NCI-H2171 (cell line): ENCODE measurements around the gene IL10RA.
"Not testable (repeated sequence)": the region's sequence is repeated elsewhere in the genome, so short reads cannot be mapped to it uniquely, and the experiment has no call there.

Experiments used
- DNase-seq: peaks from one replicate; lab custom pipeline; 2025; lab: John Stamatoyannopoulos, UW

Gene IL10RA

GRCh38 chr11:117961896-117962295 lies 24.3 kb upstream of the IL10RA start:
- no peak for DNase-seq

DNA sequence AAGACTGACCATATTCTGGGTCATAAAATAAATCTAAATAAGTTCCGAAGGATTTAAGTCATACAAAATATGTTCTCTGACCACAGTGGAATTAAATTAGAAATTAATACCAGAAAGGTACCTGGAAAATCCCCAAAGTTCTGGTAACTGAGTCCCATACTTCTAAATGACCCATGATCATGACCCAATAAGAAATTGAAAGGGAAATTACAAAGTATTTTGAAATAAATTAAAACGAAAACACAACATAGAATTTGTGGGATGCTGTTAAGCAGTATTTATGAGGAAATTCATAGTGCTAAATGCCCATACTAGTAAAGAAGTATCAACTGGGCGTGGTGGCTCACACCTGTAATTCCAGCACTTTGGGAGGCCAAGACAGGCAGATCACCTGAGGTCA lies 23.4 kb upstream of the IL10RA start:
- no peak for DNase-seq

- DNase-seq = no peak
Measured at GRCh38 chr11:117966908-117967307, 19.3 kb upstream of the IL10RA start.

DNA sequence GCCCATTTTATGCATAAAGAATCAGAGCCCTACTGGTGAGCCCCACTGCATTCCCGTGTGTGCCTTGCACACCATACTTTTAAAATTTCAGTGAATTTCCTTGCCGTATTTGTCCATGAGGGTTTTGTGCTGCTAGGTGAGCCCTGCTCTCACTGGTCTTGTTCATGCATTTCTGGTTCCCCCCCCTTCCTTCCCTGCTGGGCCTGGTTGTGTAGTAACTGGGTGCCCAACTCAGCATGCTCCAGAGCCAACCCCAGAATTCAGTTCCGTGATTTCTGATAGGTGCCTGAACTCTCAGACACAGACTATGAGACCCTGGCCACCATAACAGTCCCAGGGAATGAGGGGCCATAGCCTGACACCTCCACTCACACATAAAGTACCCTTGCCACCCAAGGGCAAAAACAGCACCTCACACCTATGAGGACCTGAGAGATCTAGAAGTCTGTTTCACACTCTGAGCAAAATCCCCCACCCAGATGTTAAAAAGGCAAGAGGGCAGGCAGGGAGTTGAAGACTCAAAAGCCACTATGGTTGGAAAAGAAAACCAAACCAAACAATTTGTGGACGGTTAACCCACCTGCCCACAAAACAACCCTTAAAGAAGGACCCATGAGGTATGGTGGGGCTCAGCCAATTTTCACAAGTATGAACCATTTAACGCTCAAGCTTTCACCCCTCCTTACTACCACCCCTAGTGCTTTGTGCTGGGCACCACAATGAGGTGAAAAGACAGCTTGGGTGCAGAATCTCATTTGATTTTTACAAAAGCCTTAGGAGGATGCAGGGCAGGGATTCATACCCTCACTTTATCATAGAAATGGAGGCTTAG lies 16.8 kb upstream of the IL10RA start:
- no peak for DNase-seq

- no peak for DNase-seq
Measured at GRCh38 chr11:117970400-117971024, 15.7 kb upstream of the IL10RA start.

DNA sequence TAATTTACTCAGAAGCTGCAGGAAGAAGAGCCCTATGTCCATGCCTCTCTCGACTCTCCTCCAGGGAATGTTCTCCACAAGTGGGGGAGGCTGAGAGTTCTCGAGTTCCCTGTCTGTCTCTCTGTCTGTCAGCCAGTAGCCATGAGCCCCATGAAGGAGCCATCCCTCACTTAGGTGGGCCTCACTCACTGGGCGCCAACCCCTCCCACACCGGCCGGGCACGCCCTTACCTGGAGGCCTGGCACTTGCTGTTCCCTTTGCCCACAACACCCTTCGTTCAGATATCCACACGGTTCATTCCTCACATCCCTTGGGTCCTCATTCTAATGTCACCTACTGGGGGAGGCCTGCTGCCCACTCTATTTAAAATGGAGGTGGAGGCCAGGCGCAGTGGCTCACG lies 14.2 kb upstream of the IL10RA start:
- no peak for DNase-seq

DNA sequence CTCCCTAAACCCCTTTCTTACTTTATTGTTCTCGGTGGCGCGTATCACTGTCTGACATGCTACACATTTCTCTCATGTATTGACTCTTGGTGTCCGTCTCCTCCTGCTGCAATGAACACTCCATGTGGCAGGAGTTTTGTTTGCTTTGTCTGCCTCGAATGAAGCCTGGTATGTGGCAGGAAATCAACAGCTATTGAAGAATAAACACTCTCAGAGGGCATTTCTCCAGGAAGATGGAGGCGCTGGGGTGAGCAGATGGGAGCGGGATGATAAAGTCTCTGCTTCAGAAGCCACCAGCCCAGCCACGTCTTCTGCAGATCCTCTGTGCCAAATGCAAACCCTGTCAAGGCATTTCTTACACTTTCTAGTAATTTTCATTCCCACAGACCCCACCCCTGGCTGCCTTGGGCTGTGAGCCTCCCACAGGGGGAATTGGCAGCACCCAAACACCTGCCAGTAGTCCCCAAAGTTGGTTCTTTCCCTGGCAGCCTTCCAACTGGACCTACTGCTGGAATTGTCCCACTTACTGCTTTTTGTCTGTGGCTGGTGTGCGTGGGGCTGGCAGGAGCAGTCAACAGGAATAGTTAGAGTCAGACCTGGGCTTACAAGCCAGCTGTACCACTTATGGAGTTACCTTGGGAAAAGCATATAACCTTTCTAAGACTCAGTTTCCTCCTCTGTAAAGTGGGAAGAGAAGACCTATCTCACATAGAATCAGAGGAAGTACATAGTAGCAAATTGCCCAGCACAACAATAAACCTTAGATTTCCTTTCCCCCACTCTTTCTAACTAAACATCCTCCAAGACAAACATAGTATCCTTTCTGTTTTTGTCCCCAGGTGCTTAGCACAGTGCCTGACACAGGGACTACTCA lies 13.3 kb upstream of the IL10RA start:
- no peak for DNase-seq

- DNase-seq = no peak
Measured at GRCh38 chr11:117973503-117973860, 12.7 kb upstream of the IL10RA start.

DNA sequence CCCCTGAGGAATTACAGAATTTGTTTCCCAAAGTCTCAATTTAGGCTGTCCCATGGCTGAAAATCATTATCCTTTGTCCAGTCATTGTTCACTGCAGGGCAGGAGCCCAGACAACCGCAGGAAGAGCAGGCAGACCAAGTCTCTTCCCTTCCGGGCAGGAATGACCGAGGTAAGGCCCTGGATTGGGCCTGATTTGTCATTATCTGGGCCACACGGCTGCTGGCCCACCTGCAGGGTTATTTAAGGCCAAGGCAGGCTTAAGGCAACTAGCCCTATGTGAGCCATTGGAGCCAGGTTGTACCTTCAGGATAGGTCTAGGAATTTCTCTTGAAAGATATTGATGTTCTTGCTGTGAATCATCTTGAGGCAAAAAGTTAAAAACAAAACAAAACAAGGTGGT lies 9.7 kb upstream of the IL10RA start:
- no peak for DNase-seq

GRCh38 chr11:117977029-117977428 lies 9.2 kb upstream of the IL10RA start:
- no peak for DNase-seq

- not testable (repeated sequence) for DNase-seq
Measured at GRCh38 chr11:117977612-117978264, 8.5 kb upstream of the IL10RA start.

- DNase-seq = not testable (repeated sequence)
Measured at GRCh38 chr11:117978291-117978910, 7.8 kb upstream of the IL10RA start.

DNA sequence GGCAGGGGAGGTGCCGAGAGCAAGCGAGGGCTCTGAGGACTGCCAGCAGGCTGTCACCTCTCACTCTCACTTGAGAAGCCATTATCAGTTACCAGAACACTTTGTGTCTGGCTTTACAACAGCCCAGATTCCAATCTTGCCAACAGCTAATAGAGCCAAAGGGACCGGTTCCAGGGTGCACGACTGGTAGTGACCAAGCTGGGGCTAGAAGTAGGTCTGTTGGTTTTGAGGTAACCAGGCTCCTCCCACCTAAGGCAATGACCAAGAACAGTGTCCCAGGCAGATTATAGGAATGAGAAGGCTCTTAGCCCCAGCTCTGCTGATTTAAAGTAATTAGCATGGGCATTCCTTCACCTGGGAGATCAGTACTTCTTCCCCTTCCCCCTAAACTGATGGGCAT lies 7.2 kb upstream of the IL10RA start:
- DNase-seq = no peak

- no peak for DNase-seq
Measured at GRCh38 chr11:117979481-117980211, 6.5 kb upstream of the IL10RA start.

- no peak for DNase-seq
Measured at GRCh38 chr11:117980280-117980679, 5.9 kb upstream of the IL10RA start.

GRCh38 chr11:117980720-117981119 lies 5.5 kb upstream of the IL10RA start:
- DNase-seq = no peak

- DNase-seq = no peak
Measured at GRCh38 chr11:117983163-117983475, 3.1 kb upstream of the IL10RA start.

DNA sequence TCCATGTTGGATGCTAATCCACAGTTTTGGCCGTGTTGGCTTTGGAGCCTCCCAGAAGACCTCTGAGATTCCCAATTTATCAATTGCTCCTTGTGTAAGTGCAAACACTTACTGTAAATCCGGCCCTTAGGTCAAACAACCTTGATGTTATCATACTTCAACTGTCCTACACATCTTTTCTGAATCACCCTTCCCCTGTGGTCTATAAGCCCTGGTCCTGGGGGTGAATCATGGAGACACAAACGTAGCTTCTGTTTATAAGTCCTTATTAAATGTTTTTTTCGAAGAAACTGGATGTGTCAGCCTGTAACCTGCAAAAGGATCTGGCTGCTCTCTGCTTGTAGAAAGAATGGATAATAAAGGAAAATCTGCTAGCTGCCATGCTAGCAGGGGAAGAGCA lies 1.7 kb upstream of the IL10RA start:
- DNase-seq = no peak

GRCh38 chr11:117986981-117987574 lies 884 bp downstream of the IL10RA start:
- no peak for DNase-seq

- no peak for DNase-seq
Measured at GRCh38 chr11:117989351-117990102, 3.3 kb downstream of the IL10RA start.
